ENCODE results near the gene HGD.

HGD gene, protein sequence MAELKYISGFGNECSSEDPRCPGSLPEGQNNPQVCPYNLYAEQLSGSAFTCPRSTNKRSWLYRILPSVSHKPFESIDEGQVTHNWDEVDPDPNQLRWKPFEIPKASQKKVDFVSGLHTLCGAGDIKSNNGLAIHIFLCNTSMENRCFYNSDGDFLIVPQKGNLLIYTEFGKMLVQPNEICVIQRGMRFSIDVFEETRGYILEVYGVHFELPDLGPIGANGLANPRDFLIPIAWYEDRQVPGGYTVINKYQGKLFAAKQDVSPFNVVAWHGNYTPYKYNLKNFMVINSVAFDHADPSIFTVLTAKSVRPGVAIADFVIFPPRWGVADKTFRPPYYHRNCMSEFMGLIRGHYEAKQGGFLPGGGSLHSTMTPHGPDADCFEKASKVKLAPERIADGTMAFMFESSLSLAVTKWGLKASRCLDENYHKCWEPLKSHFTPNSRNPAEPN

DNA sequence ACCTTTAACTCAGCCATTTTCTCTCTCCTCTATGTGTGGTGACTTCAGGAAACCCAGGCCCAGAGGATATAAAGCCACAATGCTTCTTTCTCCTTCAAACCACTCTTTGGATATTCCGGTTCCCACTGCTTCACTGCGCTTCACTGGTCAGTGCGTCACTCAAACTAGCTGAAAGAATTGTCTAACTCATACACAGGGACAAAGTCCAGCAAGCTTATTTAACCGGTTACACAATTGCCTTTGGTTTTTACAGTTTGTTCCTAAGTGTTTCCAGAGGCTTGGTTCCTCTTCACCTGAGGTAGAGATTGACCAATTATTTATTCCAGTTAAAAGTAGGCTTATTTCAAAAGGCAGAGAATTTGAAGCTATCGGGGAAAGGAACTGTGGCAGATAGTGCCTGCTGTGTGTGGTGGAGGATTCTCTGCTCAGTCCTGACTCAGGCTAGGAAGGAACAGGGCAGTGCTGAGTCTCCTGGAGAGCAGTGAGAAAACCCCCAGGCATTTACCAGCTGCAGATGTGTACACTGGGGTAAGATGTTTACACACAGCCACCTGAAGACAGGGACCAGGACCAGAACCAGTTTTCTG is at the start of gene HGD:
Gene HGD (minus strand): TSS at position 145 of the 587 bp plus-strand sequence. CDS start 128 bp downstream, at position 17.
- DNase-seq (ENCODE audit: low read depth in 2 of 2): no peak

DNA sequence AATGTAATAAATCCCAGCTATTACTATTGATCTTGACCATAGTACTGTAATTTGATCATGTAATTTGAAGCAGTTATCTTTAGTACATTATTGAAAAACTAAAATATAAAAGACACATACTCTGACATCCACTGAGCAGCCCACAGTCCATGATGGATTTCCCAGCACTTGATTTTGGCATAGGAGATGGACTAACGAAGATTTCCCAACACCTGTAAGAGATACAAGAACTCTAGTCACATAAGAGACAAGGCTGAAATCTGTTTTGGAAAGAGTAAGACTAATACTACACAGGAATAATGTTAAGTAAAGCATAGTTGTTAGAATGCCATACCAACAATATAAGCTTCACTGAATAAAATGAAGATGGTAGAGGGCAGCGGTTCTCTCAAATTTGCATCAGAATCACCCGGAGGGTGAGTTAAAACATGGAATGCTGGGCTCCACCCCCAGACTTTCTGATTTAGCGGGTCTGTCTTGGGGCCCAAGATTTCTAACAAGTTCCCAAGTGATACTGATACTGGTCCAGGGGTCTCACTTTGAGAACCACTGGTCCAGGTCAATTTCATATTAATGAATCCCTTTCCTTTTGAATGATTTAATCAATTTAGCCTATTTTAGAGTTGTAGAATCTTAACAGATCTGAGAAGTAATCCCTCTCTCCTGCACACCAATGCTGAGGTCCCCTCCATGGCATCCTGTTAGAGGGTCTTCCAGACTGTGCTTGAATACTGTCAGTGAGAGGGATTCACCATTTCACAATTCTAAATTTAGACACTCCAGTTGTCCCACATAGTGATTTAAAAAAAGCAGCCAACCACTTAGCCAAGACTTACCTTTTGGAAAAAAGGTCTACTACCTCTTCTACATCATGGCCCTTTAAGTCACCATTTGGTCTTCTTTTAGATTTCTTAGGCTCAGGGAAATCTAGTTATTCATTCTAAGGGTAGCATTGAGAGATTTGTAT is 48.8 kb upstream of the HGD start:
- DNase-seq (ENCODE audit: low read depth in 2 of 2): no peak

DNA sequence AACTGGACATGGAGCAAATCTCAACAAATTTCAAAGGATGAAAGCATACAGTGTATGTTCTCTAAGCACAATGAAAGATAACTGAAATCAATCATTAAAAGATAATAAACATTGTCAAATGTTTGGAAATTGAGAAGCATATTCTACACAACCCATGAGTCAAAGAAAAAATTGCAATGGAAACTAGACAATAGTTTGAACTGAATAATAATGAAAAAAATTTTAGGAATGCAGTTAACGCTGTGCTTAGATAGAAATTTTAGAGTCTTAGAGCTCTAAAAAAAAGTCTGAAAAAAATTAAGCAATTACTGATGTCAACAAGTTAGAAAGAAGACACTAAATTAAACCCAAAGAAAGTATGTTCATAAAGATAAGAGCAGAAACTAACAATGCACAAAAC is 44.8 kb upstream of the HGD start:
- no peak for DNase-seq (ENCODE audit: low read depth in 2 of 2)

DNA sequence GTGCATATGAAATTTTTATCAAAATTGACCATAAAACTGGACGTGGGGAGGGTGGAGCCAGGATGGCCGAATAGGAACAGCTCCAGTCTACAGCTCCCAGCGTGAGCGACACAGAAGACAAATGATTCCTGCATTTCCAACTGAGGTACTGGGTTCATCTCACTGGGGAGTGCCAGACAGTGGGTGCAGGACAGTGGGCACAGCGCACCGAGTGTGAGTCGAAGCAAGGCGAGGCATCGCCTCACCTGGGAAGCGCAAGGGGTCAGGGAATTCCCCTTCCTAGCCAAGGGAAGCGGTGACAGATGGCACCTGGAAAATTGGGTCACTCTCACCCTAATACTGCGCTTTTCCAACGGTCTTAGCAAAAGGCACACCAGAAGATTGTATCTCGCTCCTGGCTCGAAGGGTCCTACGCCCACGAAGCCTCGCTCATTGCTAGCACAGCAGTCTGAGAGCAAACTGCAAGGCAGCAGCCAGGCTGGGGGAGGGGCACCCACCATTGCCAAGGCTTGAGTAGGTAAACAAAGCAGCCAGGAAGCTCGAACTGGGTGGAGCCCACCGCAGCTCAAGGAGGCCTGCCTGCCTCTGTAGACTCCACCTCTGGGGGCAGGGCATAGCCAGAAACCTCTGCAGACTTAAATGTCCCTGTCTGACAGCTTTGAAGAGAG is 37.3 kb upstream of the HGD start:
- DNase-seq (ENCODE audit: low read depth in 2 of 2): peak in 1 of 2 experiments; percentile 21

DNA sequence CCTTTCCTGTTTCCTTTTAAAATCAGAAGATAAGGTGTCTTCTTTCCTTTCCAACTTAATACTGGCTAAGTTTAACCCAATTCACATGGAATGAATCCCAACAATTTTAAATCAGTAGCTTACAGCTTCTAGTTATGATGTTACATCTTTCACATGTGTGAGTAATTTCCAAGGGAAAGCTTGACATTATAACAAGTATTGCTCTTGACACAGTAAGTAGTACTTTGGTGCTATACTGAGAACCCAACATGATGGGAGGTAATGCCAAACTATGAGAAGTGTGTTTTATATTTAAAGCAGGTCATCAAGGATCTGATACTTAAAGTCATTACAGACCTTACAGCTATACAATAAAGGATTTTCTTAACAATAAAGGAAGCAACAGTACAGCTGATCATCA is 31.2 kb upstream of the HGD start:
- no peak for DNase-seq (ENCODE audit: low read depth in 2 of 2)

DNA sequence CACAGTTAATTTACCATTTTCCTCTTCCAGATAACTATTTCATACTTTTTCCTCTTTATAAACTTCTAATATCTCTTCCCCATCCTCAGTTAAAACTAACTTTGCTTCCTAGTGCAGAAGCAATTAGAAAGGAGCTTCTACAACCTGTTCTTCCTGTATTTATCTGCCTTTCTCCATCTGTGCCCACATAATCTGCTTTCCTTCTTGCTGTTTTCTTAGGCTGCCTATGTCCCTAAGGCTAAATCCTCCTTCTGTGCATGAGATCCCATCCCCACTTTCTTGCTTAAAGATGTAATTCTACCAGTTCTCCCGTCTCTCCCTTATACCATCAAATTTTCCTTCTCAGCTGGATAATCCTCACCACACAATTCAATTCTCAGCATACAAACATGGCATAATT is 28.3 kb upstream of the HGD start:
- DNase-seq (ENCODE audit: low read depth in 2 of 2): no peak

DNA sequence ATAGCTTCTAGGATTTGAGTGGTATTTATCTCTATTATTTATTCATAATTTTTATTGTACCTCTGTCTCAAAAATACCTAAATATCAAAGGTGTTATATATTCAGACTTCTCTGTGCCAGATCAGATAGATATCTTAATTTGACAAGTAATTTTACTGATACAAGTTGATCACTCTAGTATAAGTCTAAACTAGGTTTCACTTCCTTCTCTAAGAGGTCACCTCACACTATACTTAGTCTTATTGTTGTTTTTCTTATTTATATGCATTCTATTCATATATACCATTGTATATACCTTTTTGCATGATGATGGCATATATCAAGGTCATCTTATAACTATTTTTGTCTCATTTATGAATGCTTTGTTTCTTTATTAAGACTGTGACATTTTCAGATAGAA is 26.4 kb upstream of the HGD start:
- no peak for DNase-seq (ENCODE audit: low read depth in 2 of 2)

DNA sequence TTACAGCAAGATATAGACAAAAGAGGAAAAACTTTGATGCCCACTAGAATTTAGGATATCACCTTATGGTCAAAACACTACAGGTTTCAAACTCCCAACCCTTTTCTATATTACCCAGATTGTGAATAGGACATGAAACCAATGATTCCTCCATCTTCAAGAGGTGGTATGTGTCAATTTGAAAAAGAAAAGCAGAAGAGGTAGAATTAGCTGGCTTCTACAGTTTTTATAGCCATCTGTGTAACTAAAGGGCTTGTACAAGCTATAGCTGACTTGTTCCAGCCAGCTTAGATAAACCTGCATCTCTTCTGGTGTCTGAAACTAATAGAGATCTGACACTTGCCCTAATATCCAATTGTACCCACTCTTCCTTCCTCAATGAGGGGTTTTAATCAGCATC is 24.9 kb upstream of the HGD start:
- no peak for DNase-seq (ENCODE audit: low read depth in 2 of 2)

DNA sequence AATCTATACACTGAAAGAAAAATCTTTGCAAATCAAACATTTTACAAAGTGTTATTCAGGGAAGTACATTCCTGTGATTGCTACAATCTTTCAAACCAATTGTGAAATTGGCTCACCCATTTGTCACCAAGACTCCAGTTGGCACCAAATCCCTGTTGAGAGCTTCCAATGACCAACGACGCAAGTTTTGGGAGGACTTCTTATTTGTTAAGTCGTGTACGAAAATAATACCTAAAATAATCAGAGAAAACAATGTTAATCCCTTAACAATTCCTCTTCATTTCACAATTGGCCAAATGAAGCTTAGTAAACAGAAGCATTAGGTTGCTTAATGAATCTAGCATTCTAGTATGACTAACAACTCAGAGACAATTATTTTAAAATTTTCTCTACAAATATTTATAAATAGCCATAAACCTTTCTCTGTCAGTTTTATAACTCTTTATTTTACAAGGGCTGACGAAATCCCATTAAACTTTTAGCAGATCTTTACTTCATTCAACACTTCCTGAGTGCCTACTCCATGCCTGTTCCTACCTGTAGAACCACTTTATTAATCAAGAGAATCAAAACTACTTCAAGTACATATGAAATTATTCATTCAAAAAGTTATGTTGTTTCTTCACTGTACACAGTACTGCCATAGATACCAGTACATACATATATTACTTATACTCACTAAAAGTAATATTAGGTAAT is 24.0 kb upstream of the HGD start:
- no peak for DNase-seq (ENCODE audit: low read depth in 2 of 2)

DNA sequence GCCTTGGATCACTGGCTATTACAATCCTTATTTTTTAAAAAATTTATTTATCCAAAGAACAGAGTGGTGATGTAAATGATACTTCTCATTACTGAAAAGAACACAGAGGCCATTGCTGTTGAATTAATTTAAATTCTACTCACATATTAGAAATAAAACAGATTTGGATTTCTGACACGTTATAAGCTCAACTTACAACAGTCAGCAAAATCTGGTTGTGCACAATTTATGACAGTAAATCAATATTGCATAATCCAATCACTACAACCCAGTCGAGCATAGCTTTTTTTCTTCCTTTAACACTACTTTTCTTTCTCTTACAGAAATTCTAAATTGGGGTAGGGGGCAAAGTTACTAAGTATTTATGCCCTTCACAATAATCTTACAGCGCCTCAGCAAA is 17.3 kb upstream of the HGD start:
- no peak for DNase-seq (ENCODE audit: low read depth in 2 of 2)

DNA sequence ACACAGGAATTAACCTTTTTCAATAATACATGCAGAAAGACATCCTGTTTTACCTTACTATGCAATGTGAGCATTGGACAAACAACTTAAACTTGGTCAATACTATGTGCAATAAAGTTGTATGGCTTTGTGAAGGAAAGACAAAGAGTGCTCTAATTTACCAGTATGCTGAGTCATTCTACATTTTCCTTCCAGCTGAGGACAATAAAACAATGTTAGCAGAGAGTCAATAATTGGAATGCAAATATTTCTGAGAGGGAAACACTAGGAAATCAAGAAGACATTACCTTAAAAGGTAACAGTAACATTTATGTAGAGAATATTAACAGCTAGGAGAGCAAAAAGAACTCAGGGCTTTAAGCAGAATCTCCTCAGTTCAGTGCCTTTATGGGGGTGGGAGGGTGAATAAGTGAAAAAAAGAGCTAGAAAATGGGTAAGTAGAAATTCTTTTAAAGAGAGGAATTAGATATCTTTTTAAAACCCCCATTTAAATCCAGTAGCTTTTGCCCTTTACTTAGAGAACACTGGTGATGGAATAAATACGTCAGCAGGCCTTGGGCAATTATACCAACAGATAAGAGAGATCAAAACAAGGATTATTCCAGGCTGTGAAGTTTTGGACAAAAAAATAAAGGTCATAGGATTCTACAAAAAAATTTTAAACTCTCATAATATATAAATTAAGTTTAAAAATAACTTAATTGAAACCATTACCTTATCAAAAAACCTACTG is 11.6 kb upstream of the HGD start:
- no peak for DNase-seq (ENCODE audit: low read depth in 2 of 2)

DNA sequence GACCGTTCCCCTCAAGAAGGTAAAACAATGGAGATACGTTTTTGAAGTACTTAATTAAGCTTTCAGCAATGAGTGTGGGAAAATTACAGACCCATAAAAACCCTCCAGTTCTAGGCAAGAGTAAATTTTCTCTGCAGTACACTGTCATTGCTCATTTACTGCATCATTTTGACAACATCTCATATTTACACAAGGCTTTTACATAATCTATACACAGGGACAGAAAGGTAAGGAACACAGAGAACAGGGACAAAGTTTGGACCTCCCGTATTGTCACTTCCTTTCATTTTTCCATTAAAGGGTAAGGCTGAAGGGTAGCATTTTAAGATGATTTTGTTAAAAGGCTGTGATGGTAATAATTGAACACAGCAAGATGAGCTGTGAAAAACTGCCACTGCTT is 7.4 kb upstream of the HGD start:
- DNase-seq (ENCODE audit: low read depth in 2 of 2): no peak

DNA sequence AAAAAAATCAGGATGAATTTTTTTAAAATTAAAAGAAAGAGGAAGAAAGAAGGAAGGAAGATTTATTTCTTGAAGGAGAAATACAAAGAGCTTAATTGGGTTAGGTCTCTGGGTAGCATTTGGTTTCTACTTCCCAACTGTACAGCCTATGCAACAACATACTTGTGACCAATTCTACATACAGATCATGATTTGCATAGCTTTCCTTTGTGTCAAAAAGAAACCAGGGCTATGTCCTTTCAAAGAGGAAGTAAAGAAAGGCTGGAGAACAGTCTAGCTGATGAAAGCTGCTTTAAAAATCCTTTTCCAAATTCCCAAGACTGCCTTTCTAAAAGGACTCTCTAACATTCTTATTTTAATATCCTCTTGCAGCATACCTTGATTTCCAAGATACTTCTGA is 6.1 kb upstream of the HGD start:
- DNase-seq (ENCODE audit: low read depth in 2 of 2): no peak

DNA sequence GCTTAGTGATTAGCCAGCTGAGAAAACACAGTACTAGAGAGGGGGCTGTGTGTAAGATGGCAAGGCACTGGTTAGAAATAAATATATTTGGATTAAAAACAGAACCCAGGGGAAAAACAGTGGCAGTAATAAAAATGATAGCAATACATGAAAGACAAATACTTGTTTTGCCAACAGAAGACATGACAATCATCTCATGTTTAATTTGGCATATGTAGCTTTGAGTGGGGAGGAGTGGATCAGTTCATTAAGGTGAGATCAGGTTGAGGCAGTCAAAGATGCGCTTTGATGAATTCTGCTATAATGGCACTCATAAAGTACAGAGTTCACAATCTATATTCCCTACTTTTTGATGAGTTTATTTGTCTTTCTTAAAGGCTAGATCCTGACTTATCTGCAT is 3.4 kb upstream of the HGD start:
- DNase-seq (ENCODE audit: low read depth in 2 of 2): no peak

DNA sequence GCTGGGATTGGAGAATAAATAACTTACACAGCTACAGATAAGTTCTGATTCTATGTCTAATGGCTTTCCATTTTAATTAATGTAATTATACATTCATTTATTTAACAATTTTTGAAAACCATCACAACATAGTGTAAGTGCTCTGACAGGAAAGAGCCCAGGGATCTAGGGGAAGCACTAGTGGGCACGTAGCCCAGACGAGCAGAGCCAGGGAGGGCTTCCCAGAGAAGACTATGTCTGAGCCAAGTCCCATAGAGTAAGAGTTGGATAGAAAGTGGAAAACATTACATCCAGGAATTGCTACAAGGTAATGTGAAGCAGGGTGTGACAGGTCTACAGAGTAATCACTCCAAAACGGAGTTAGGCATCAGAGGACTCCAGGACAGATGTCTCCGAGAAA is 2.9 kb upstream of the HGD start:
- no peak for DNase-seq (ENCODE audit: low read depth in 2 of 2)

DNA sequence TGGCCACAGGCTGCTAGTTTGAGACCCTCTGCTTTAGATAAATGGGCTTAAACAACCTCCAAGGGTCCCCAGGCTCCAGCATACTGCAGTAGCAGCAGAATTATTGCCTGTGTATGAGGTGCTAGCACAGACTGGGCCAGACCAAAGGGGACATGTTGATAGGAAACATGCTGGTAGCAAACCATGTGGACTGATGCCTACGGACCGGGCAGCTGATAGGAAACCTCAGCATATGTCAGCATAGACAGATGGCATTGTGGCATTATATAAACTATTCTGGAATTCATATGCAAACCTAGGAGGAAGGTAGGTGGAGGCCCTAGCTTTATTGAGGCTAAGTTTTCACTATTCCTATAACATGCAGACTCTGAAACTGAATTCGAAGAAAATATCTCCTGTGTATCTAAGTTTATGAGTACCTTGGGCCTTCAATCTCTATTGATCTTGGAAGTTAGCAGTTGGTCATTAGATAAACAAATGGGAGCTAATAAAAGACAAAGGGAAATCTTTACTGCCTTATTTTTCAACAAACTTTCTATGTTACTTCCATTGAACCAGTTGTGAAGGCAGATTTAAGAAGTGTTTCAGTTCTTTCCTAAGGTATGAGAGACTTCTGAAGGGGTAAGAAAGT is 1.7 kb upstream of the HGD start:
- DNase-seq (ENCODE audit: low read depth in 2 of 2): no peak

DNA sequence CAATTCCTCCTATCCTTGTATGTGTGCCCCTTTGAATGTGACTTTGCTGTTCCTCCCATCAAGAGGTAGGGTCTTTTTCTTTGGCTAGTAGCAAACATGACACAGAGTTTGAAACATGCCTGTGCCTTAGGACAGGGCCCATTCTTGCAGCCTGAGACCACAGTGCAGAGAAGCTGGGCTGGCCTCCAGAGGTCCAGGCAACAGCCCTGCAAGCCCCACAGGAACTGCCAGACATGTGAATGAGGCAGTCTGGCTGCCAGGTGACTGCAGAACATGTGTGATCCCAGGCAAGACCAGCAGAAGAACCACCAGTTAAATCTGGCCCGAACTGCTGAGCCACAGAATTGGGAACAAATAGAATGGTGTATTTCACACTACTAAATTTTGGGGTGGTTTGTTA is 1.2 kb upstream of the HGD start:
- DNase-seq (ENCODE audit: low read depth in 2 of 2): no peak

DNA sequence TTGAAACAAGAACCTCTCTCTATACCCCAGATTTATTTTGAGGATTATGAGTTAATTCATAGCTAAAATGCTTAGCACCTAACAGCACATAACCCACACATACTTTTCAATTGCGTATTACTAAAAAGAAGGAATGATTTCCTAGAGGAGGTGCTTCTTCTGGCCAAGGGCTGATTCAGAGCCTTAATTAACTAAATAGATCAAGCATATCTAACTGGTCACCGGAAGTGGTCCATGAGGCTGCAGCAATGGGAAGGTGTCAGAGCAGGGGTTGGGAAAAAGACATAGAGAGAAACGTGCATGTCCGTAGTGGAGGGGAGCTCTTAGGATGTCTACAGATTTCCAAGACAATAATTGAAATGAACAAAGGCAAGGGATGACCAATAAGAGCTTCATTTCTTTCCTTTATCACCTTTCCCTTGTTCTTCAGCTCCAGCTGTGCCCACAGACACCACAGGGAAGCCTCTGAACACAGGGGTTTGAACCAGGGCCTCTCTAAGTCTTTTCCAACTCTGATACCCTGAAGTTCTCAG is 467 bp downstream of the HGD start:
- DNase-seq (ENCODE audit: low read depth in 2 of 2): no peak

DNA sequence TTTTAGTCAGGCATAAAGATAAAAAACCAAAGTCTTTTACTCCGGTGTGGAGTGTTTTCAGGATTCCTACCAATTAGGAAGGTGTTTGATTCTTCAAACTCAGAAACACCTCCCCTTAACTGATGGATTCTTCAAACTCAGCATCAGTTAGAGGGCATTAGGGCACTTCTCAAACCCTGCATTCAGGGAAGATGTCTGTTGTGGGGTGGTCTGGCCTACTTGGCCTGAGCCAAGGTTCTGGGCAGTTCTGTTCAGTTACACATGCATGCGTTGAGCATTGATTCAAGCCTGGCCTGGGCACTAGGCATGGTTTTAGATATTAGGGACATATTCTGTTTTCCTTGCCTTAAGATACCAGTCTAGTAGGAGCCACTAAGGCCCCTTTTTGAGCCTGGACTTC is 1.0 kb downstream of the HGD start:
- DNase-seq (ENCODE audit: low read depth in 2 of 2): no peak
